ENCODE measurements around the gene LRRTM4. TPM values are rescaled to one million over a fixed set of nuclear protein-coding genes. Genes with fewer than 3 reads are reported as not detected.

The LRRTM4 gene
- total RNA-seq, 1 experiment from 2014 or later, result 2.6 TPM

DNA sequence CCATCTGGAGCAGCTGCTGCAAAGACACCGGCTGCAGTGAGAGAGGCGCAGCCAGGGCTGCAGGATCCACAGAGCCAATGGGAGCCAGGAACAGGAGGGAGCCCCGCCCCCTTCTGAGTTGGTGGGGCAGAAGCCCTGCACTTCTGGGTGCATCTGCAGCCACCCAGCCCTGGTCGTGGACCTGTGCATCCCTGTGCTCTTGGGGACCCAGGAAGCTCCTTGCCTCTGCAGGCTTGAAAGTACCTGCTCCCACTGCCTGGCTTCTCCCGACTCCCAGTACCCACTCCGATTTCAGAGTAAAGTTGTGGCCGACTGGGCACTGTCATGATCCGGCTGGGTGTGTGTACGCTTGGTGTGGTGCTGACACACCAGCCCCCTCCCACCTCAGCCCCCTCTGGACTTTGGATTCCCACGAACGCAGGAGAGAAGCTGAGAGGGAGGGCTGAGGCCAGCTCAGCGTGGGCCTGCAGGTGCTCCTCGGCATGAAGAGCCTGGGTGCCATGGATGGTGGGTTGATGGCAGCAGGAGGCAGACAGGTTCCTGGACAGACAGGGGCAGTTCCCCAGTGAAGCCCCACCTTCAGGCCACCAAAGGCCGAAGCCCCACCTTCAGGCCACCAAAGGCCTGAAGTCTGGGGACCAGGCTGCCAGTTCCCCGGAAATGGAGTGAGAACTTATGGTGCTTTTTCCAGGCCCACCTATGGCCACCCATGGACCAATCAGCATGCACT, 34.9 kb downstream of the LRRTM4 start:
- in situ Hi-C loops (cut with HindIII; ENCODE audit: low pct_unique_long_range_greater_than_20kb, low sequenced_read_pairs), result no loop called here
- DNase-seq (ENCODE audit: low read depth), result no peak

DNA sequence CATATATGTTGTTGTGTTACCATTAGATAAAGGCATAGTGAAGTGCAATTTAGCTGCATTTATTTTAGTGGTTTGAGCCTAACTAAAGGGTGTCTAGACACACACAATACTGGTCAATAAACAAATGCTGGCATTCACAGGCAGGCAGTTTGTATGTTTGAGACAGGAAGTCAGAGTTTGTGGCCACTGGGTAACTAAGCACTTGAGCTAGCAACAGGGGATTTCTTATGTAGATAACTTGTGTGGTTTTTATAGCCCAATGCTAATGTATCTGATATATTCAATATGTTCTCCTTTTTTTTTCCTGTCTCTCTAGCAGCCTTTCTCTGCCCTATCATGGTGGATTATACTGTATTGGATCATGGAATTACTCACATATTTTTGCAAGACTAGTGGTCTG, 38.1 kb downstream of the LRRTM4 start:
- in situ Hi-C loops (cut with HindIII; ENCODE audit: low pct_unique_long_range_greater_than_20kb, low sequenced_read_pairs), result no loop called here
- no peak for DNase-seq (ENCODE audit: low read depth)

DNA sequence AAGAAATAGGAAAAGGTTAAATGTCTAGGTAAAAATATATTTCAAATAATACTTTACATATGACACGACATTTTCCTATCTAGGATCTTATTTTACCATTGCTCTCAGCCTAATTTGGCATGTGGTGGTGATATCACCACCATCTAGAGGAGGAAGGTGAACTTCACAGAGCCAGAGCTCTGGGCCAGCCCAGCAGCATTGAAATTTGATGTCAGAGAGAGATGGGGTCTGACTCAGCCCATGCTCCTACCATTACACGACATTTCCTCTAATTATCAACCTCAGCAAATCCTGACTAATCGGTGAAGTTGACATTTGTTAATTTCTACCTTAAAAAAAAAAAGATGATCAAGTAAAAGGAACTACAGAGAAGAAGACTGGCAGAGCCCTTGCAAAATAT, 42.3 kb downstream of the LRRTM4 start:
- in situ Hi-C loops (cut with HindIII; ENCODE audit: low pct_unique_long_range_greater_than_20kb, low sequenced_read_pairs), result no loop called here
- DNase-seq (ENCODE audit: low read depth), result peak; percentile 43

DNA sequence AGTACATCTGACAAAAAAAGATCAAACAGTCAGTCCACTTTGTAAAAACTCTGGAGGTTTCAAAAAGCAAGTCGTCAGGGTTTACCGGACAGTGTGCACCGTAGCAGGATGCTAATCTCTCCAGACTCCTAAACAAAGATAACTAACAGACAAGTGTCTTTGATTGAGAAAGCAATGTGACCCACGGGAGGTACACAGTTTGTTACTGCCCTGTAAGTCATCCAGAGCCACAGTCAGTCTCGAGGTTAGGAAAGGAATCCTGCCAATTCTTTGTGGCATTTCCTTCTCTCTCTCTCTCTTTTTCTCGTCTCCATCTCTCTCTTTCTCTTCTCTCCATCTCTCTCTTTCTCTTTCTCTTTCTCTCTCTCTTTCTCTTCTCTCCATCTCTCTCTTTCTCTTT, 42.8 kb downstream of the LRRTM4 start:
- in situ Hi-C loops (cut with HindIII; ENCODE audit: low pct_unique_long_range_greater_than_20kb, low sequenced_read_pairs), result no loop called here
- peak; percentile 12 for DNase-seq (ENCODE audit: low read depth)

DNA sequence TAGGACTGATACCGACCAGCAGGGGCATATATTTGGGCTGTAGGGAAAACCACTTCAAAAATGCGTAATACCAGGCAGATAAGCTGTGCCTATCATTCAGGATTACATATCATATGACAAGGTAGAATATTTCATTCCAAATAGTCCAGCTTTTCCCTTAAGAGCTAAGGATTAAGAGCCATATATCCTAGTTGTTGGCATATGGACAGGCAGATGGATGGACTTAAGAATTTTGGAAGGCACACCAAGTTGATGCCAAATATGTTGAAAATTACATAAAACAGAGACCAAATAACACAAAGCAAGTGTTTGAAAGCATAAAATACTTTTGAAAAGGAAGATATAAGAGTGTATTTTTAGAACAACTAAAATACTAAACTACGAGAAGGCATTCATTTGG, 52.1 kb downstream of the LRRTM4 start:
- in situ Hi-C loops (cut with HindIII; ENCODE audit: low pct_unique_long_range_greater_than_20kb, low sequenced_read_pairs), result no loop called here
- DNase-seq (ENCODE audit: low read depth), result no peak

DNA sequence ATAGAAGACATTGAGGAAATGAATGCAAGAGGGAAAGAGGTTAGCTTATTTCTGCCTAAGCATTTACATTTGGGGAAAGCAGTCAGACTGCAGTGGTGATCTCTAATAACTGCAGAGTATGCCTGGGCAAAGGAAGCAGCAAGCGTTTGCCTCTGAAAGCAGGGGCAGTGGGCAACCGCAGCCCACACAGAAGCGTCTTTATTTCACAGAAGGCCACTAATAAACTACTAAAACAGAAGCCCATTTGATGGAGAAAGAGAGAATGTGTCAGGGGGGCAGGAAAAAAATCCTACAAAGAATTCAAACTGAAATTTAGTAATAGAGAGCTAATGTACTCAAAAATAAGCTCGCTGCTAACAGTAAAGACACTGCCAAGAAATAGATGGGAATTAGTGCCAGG, 53.1 kb downstream of the LRRTM4 start:
- in situ Hi-C loops (cut with HindIII; ENCODE audit: low pct_unique_long_range_greater_than_20kb, low sequenced_read_pairs), result no loop called here
- DNase-seq (ENCODE audit: low read depth), result no peak

DNA sequence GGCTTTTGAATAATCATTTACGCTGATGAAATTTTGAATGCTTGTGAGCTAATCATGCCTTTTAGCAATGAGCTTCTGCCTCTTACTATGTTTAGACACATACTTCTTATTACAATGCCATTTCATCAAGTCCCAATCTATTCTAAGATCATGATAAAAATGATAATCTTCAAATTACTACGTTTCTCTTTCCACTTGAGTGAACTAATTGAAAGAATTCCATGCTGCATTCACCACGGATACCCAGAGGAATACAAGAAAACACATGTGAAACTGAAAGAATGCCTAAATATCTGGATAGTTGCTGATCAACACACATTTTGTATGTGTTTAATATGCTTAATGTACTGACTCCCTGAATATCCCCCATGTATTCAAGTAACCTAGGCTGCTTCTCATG, 62.3 kb downstream of the LRRTM4 start:
- in situ Hi-C loops (cut with HindIII; ENCODE audit: low pct_unique_long_range_greater_than_20kb, low sequenced_read_pairs), result no loop called here

DNA sequence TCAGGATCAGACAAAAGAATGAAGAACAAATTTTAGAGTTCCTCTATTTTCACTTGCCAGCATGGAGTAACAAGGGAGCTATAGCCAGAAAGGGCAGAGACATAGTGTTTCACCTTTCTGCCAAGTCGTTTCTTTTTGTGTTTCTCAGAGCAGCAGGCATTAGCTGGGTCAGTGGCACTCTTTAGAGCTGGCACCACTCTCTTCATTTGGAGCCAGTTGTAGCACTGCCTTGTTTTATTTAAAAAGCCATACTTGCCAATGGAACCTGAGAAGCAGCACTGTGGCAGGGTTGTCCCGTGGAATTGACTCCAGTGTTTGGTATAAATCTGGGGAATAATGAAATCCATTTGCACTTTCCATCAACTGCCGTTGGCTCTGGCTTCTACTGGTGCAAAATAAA, 64.0 kb downstream of the LRRTM4 start:
- DNase-seq (ENCODE audit: low read depth), result no peak

More for the DNA sequence above, 62.3 kb downstream of the LRRTM4 start:
- DNase-seq (ENCODE audit: low read depth), result no peak

DNA sequence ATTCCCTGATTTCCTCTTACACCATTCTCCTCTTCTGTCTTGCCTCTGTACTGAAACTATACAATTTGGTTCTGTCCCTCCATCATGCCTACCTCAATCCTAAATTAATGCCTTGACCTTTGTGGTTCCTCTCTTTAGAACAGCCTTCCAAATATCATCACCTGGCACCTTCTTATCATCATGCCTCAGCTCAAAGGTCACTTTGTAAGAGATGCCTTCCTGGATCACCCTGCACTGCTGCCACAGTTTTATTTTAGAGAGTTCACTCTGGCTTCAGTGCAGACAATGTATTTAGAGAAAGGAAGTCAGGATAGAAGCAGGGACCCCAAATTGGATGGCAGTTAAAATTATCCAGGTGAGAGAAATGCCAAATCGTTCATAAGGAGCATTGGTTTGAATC, 64.5 kb downstream of the LRRTM4 start:
- no peak for DNase-seq (ENCODE audit: low read depth)
- in situ Hi-C loops (cut with HindIII; ENCODE audit: low pct_unique_long_range_greater_than_20kb, low sequenced_read_pairs), result no loop called here

More for the DNA sequence above, 64.0 kb downstream of the LRRTM4 start:
- in situ Hi-C loops (cut with HindIII; ENCODE audit: low pct_unique_long_range_greater_than_20kb, low sequenced_read_pairs), result no loop called here

DNA sequence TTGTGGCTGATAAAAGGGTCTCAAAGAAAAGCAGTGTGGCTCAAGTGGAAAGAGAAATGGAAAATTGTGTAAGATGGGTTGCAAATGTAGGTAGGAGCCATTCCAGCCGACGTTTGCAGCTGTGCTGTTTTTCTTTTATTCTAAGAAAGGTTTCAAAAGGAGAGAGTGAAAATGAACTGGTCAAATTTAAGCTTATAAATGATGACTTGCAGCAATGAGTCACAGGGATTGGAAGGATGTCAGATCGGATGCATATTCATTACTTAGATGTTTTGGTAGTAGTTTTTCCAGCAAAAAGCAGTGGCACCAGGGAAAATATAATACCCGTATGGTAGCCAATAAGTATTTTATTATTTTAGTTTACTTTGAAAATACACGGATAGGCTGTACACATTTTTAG, 79.1 kb downstream of the LRRTM4 start:
- DNase-seq (ENCODE audit: low read depth), result peak; percentile 56
- in situ Hi-C loops (cut with HindIII; ENCODE audit: low pct_unique_long_range_greater_than_20kb, low sequenced_read_pairs), result no loop called here

DNA sequence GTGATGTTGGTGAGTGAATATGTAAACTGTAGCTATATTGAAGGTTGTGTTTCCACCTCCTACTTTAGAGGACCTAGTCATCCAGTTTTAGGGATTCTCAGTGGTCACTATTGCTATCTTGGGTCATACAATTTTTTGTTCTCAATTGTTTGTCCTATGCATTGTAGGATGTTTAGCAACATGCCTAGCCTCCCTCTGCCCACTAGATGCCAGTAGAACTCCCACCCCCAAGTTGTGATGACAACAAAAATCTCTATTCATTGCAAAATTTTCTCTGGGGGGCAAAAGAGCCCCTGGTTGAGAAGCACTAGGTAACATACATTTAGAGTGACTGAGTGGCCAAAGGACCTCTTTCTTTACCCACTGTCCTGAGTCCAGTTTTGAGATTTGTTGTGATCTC, 87.3 kb downstream of the LRRTM4 start:
- in situ Hi-C loops (cut with HindIII; ENCODE audit: low pct_unique_long_range_greater_than_20kb, low sequenced_read_pairs), result no loop called here
- DNase-seq (ENCODE audit: low read depth), result no peak

DNA sequence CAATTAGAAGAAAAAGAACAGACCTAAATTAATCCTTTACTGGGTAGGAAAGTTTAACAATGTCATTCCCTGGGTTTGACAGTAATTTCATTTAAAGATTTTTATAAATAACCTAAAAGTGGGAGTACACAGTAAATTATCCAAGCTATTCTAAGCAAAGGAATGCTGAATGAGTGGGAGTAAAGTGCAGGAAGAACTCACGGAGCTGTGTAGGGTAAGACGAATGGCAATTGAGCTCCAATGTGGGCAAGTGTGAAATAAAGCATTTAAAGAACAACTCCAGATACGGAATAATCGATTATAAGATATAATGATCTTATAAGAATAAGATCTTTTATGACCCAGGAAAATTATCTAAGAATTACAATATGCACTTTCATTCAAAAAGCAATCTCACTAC, 93.2 kb downstream of the LRRTM4 start:
- in situ Hi-C loops (cut with HindIII; ENCODE audit: low pct_unique_long_range_greater_than_20kb, low sequenced_read_pairs), result no loop called here
- no peak for DNase-seq (ENCODE audit: low read depth)

DNA sequence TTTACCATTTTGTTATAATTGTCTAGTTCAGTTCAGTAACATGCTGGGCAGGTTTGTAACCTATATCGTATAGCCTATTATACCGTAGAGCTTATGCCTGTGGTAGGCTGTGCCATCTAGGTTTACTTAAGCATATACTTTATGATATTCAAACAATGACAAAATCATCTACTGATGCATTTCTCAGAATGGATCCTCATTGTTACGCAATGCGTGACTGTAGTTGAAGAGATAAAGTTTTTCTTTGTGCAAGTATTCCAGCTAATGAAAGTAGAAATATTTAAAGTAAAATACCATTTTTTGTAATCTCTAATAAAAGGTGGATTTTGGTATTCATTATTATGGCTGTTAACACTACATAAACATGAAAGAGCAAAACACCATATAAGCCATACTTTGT, 100.2 kb downstream of the LRRTM4 start:
- in situ Hi-C loops (cut with HindIII; ENCODE audit: low pct_unique_long_range_greater_than_20kb, low sequenced_read_pairs), result no loop called here
- DNase-seq (ENCODE audit: low read depth), result no peak

DNA sequence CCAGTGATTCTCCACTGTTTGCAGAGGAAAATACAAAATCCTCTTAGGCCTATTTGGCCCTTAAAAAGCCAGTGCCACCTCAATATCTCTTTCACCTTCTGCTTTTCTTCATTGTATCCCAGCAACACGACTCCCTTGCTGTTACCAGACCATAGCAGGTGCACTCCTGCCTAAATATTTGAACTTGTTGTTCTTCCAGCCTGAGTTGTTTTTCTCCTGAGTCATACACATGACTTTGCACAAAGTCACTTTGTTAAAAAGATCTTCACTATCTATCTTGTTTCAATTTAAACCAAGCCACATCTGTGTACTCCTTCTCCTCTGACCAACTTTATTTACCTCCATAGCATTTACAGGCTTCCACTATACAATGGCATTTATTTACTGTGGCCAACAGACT, 103.6 kb downstream of the LRRTM4 start:
- in situ Hi-C loops (cut with HindIII; ENCODE audit: low pct_unique_long_range_greater_than_20kb, low sequenced_read_pairs), result no loop called here
- DNase-seq (ENCODE audit: low read depth), result peak; percentile 11

DNA sequence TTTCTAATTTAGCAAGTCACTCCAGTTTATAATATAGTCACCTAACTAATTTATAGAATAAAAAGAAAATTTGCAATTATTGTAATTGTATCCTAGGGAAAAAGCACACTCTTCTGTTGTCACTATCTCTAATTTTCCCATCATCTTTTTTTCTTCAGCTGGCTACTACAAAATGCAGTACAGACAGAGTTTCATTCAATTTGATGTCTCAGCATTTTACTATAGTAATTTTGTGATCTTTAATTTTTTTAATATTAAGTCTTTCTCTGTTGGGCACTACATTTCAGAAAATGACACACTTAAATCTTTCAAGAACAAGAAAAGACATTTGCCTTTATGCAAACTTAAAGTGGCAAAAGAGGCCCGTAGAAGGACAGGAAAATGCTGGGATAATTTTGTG, 118.0 kb downstream of the LRRTM4 start:
- no peak for DNase-seq (ENCODE audit: low read depth)
- in situ Hi-C loops (cut with HindIII; ENCODE audit: low pct_unique_long_range_greater_than_20kb, low sequenced_read_pairs), result no loop called here

DNA sequence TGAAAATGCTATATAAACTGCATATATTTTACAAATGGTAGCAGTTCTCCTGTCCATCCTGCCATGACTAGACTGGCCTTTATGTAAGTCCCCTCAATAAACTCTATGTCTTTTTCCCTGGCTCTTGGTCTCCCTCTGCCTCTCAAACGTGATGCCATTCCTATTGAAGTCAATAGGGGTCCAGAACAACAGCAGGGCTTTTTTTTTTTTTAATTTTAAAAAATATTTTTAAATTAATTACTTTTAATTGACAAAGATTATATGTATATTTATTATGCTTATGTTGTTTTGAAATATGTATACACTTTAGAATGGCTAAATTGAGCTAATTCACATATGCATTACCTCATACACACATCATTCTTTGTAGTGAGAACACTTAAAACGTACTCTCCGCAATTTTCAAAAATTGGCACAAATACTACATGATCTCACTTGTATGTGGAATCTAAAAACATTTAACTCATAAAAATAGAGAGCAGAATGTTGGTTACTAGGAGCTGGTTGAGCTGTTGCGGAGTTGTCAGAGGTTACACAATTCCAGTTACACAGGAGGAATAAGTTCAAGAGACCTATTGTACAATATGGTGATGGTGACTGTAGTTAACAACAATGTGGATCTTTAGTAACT, 123.1 kb downstream of the LRRTM4 start:
- DNase-seq (ENCODE audit: low read depth), result no peak
- in situ Hi-C loops (cut with HindIII; ENCODE audit: low pct_unique_long_range_greater_than_20kb, low sequenced_read_pairs), result no loop called here

DNA sequence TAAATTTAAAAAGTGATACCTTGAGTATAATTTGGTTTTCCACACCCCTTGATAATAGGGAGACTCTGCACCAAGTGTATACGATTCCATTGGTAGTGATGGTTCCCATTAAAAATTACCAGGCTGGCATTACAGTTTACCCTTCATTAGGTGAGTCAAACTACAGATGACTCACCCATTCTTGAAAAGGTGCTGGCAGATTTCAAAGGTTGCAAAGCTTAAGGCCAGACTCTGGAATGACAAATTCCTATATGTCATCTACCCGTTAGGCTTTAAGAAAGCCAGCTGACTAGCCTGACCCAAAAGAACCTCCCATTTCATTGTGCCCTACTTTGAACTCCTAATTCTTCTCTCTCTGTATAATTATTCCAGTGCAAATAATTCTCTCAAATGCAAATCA, 124.4 kb downstream of the LRRTM4 start:
- in situ Hi-C loops (cut with HindIII; ENCODE audit: low pct_unique_long_range_greater_than_20kb, low sequenced_read_pairs), result no loop called here
- peak; percentile 44 for DNase-seq (ENCODE audit: low read depth)

DNA sequence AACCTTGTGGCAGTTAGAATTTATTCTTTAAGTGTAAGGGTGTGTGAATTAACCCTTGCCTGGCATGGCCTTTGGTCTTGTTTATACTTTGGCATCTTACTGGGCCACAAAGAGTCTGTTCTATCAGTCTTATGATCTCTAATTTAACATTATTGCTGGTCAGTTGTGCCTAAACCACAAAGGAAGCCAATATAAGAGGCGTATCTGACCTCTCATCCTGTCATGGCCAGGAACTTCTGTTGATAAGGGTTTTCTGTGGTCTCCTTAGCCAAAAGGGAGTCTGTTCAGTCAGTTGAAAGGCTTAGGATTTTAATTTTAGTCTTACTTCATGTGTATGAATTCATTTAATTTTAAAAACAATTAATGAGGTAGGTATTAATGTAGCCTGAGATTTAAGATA, 127.2 kb downstream of the LRRTM4 start:
- in situ Hi-C loops (cut with HindIII; ENCODE audit: low pct_unique_long_range_greater_than_20kb, low sequenced_read_pairs), result no loop called here
- DNase-seq (ENCODE audit: low read depth), result no peak

DNA sequence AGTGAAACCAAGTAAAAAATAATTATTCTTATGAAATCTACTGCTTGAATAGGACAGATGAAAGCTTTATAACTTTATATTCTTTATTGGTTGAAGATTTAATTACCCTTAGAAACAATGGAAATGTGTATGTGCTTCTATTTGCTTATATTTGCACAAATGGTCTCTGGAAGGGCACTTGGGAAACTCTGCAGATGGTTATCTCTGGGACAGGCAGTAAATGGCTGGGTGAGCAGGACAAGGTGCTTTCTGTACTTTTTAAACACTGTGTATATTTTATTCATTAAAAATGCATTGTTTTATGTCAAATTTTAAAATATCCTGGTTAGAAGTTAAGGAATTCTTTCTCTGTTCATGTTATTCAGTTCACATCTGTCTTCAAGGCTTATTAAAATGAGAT, 131.1 kb downstream of the LRRTM4 start:
- no peak for DNase-seq (ENCODE audit: low read depth)
- in situ Hi-C loops (cut with HindIII; ENCODE audit: low pct_unique_long_range_greater_than_20kb, low sequenced_read_pairs), result no loop called here

DNA sequence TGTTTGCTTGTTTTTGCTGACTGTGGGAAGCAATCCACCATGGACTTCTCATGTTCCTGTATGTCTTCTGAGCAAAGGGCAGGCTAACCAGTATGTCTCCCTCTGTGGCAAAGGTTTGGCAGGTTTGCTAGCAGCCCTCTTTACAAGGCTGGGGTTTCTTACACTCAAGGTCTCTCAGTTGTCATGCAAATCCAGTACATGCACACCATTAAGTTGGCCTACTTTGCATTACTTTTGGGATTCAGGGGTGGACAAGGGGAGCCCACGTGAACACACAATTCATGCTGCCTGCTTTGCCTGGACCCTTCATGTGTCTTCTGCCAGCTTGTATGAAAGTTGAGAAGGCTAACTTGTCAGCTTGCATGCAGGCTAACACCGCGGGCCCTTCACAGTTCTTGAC, 134.9 kb downstream of the LRRTM4 start:
- DNase-seq (ENCODE audit: low read depth), result no peak
- in situ Hi-C loops (cut with HindIII; ENCODE audit: low pct_unique_long_range_greater_than_20kb, low sequenced_read_pairs), result no loop called here
